OCI-M2 (cell line): ENCODE results near the gene PKIB.
"Not testable (repeated sequence)": the region's sequence is repeated elsewhere in the genome, so short reads cannot be mapped to it uniquely, and the experiment has no call there.

Experiments
- DNase-seq: peaks from one replicate; lab custom pipeline; 2025; ENCODE audit not compliant: unreplicated experiment; lab: John Stamatoyannopoulos, UW

Gene PKIB

DNA sequence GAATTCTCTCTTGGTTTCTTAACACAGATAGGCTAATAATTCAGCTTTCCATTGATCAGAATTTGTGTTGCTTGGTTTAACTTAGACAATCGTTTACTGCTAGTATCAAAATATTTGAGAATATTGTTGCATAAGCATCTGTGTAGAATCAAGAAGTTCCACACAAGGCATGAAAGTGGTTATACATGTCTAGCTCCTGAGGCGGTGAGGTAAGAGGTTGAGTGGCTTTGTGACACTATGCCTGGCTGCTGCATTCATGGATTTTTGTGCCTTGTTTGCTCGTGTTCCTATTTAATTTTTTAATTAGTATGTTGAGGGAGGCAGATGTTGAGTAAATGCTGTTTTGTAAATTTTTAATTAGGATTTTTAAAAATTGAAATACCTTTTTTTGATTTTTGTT lies 10.2 kb downstream of the PKIB start:
- no peak for DNase-seq

DNA sequence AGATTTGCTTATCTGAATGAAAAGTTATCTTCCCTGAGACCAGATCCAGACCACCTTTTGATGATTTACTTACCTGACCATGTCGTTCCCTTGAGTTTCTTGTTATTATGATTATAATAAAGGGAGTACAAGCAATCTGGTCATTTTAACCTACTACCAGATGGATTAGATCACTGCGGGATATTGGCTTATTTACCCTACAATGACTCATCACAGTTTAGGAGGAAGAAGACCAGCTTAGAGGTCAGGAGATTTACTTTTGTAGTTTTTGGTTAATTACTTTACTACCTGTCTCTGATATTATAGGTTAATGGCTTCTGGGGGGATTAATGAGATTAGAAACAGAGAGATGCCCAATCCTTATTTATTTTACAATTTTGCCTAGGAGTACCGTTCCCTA lies 10.7 kb downstream of the PKIB start:
- DNase-seq, result no peak

GRCh38 chr6:122621638-122622037 lies 11.4 kb downstream of the PKIB start:
- DNase-seq, result no peak

DNA sequence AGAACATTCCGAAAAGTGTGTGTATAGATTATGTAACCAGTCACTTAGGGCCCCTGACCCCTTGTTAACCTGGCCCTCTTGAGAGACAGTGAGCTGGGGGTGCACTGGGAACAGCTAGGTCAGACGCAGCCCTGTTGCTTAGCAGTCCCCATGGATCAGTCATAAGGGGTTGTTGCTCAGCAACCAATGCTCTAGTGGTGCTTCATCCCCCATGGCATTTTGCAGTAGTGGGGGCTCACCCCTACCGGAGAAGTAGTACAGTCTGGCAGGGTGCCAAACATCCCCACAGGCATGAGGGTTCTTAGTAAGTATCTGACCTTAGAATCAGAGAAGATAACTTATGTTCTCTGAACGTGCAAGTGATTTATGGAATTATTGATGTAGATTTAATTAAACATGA lies 12.3 kb downstream of the PKIB start:
- DNase-seq, result no peak

- no peak for DNase-seq
Observed at GRCh38 chr6:122623279-122623678, 13.1 kb downstream of the PKIB start.

- no peak for DNase-seq
Observed at GRCh38 chr6:122624853-122625252, 14.6 kb downstream of the PKIB start.

DNA sequence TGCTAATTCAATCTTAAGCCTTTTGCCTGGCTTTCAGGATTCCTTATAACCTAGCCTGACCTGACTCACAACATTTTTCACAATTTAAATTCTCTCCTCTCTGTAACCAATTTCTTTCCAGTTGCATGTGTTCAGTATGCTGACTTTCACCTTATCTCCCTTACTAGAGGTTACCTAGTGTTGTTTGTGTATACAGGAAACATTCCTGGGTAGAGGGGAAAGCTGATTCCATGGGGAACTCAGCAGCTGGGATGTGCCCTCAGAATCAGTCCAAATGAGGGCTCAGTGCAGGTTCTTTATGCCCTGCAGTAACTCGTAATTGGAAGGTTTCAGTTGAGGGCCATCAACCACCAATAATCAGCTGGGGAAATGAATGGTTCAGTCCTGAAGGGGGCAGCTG lies 18.5 kb downstream of the PKIB start:
- no peak for DNase-seq

DNA sequence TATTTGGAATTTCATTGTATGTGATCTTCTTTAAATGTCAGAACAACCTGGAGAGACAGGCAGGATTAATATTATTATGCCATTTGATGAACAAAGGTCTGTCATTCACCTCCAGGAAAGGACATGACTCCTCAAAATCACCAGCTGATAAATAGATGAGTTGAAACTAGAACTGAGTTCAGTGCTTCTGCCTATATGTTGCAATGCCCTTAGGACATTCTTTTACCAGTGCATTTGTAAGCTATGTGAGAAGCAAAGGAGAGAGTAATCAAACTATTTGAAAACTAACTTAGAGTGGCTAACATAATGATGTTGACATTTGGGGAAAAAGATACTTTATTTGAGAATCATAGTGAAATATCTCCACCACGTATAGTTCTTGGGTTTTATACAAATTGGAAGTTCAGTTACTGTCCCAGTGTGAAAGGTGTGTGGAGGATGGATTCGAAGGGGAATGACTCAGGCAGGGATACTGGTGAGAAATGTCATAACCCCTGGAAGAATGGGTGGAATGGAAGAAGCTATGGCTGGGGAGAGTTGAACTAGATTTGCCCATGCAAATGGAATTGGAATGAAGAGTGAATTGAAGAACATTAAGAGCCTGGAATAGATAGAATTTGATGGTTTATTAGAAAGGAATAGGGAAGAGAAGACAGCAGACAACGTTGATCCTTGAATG lies 21.5 kb downstream of the PKIB start:
- no peak for DNase-seq

- no peak for DNase-seq
Observed at GRCh38 chr6:122640366-122640765, 30.2 kb downstream of the PKIB start.

DNA sequence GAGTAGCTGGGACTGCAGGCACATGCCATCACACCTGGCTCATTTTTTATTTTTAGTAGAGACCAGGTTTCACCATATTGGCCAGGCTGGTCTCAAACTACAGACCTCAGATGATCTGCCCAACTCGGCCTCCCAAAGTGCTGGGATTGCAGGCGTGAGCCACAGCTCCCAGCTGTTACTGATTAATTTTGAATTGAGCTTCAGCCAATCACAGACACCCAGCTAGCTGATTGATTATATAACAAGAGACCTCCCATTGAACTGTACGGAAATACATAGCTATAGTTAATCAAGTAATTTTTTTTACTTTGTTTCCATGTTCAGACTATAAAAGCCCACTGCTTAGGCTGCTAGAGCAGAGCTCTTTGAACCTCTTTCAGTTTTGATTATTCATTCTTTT lies 31.6 kb downstream of the PKIB start:
- no peak for DNase-seq

DNA sequence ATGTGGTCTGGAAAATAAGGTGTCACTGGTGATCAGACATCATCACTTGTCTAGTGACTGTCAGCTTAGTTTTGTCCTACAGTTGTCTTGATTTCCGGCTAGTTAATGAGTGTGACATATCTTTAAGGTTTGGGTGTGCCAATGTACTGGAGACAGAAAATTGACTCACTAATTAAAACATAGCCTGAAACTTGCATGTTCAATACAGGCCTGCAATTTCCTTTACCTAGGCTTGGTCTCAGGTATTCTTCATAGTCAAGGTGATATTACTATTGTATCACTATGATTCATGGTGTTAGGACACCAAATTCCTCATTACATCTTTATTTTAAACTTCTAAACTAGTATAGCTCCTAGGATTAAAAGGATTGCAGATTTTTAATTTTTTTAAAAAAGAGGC lies 32.4 kb downstream of the PKIB start:
- DNase-seq, result not testable (repeated sequence)

- no peak for DNase-seq
Observed at GRCh38 chr6:122645256-122645655, 35.1 kb downstream of the PKIB start.

GRCh38 chr6:122647765-122648164 lies 37.6 kb downstream of the PKIB start:
- DNase-seq, result no peak

DNA sequence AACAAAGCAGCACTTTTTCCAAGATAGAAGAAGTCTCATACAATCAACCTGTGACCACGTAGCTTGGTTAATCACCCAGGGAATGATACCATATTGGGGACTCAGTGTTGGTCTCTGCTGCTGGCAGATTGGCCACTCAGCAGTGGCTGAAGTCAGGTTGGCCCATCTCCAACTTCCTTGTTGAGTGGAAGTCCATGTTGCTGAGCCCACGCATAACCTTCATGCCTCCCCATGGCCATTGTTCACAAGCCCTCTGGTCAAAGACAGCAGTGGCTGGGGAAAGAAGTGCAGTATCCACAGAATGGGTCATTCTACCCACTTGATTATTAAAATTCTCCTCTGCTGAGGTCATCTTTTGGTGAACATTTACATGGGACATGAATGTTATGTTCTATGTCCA lies 38.5 kb downstream of the PKIB start:
- no peak for DNase-seq

DNA sequence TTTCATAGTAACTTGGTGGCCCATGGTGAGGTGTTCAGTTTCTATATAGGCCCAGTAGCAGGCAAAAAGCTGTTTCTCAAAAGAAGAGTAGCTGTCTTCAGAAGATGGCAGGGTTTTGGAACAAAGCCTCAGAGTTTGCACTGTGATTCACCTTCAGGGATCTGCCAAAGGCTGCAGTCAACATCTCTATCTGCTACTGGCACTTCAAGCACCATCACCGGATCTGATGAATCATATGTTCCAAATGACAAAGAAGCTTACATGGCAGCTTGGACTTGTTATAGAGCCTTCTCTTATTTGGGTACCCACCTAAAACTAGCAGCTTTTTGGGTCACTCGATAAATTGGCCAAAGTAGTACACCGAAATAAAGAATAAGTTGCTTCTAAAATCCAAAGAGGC lies 39.5 kb downstream of the PKIB start:
- DNase-seq, result no peak

- no peak for DNase-seq
Observed at GRCh38 chr6:122650403-122650802, 40.2 kb downstream of the PKIB start.

DNA sequence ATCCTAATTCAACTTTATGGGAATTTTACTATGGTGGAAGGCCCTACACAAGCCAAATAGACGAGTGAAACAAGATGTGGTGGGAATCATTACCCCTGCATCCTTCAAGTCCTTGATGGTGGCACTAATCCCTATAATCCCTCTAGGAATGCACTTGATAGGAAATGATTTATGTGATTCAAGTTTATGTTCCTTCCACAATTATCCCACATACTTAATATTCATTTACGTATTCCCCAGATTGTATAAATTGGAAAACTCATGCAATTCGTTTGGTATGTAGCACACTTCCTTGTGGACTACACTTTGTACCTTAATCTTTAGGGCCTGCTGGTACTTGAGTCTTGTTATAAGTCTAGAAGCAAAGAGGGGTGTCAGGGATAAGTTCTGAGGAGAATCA lies 40.8 kb downstream of the PKIB start:
- no peak for DNase-seq

DNA sequence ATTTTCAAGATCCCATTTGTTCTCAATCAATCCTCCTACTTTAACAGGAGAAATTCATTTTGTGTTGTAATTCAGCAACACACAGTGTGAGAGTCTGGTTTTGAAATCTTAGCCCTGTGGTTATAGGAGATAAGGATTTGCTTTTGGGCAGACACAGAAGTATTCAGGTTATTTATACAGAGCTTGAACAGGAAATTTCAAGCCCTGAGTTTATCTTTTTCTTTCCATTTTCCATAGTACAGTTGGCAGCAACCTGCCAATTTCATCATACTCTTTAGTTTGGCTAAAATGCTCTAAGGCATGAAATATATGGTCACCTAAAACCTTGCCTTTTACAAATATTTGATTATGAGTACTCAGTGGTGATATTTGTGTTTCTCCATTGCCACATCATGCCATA lies 41.4 kb downstream of the PKIB start:
- no peak for DNase-seq

- DNase-seq, result no peak
Observed at GRCh38 chr6:122652431-122652830, 42.2 kb downstream of the PKIB start.

- no peak for DNase-seq
Observed at GRCh38 chr6:122653094-122653493, 42.9 kb downstream of the PKIB start.

DNA sequence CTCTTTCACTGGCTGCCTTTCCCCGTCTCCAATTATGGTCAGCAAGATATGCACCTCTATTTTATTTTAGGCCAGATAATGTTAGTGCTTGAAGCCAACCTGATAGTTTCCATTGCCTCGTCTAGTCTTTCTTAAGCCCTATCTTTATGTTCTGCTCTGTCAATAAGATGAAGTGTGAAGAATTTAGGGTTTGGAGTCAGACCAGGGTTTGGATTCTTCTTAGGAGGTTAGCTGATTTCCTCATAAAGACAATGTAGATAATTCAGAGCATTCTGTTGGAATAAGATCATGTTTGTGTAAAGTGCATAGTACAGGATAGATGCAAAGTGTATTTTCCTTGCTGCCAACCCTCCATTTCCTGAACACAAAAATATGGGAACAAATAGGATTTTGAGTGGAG lies 43.8 kb downstream of the PKIB start:
- DNase-seq, result no peak

GRCh38 chr6:122657601-122658000 lies 47.4 kb downstream of the PKIB start:
- no peak for DNase-seq

DNA sequence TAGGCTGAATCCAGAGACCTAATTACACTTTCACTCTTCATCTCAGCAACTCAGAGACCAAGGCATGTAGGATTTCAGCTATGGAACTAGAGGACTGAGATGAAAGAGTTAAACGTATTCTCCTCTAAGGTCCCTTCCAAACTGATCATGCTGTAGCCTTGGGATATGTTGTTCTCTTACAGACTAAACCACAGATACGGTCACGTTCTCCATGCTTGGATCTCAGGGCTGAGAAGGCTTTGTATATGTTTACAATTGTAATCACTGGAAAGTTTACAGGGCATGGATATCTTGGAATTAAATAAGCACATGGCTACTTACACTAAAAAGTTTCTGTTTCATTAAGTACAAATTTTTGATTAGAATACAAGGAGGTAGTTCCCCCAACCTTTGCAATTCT lies 50.1 kb downstream of the PKIB start:
- DNase-seq, result no peak

- no peak for DNase-seq
Observed at GRCh38 chr6:122663981-122664380, 53.8 kb downstream of the PKIB start.
